Activated CD4-positive, CD25-positive, alpha-beta regulatory T cell treated with anti-CD3 and anti-CD28 coated beads, Interleukin-2, amount 50 U/mL, for 24 hours (primary cell): ENCODE data around the gene STAP2.

Experiments used
- ATAC-seq, 2 donors: fragments of 150-1000 bp; cut with Tn5 transposase; one replicate each; pipeline ENCODE4 v1.10.0; 2021; ENCODE audit warnings: mild to moderate bottlenecking in 1 of 2, moderate library complexity in 1 of 2

STAP2 gene

GRCh38 chr19:4338441-4339355 is at the start of gene STAP2:
STAP2 (minus strand) TSS chr19:4338827; CDS start chr19:4338753, 74 bp downstream.
- no peak for ATAC-seq

GRCh38 chr19:4386041-4386782 is 47.6 kb upstream of the STAP2 start:
- ATAC-seq, result no peak

- ATAC-seq, result no peak
Measured at GRCh38 chr19:4385291-4386040, 46.8 kb upstream of the STAP2 start.

GRCh38 chr19:4380254-4380727 is 41.7 kb upstream of the STAP2 start:
- ATAC-seq, result peak; percentile 30 to 61

- peak; percentile 84 for ATAC-seq
Measured at GRCh38 chr19:4379383-4380253, 41.0 kb upstream of the STAP2 start.

- ATAC-seq, result no peak
Measured at GRCh38 chr19:4378886-4379285, 40.3 kb upstream of the STAP2 start.

- no peak for ATAC-seq
Measured at GRCh38 chr19:4376991-4377781, 38.6 kb upstream of the STAP2 start.

- ATAC-seq, result no peak
Measured at GRCh38 chr19:4376671-4376990, 38.0 kb upstream of the STAP2 start.

- no peak for ATAC-seq
Measured at GRCh38 chr19:4376028-4376670, 37.5 kb upstream of the STAP2 start.

GRCh38 chr19:4375164-4376027 is 36.8 kb upstream of the STAP2 start:
- ATAC-seq, result no peak

GRCh38 chr19:4374498-4375163 is 36.0 kb upstream of the STAP2 start:
- ATAC-seq, result no peak

GRCh38 chr19:4373601-4374497 is 35.2 kb upstream of the STAP2 start:
- no peak for ATAC-seq

- no peak for ATAC-seq
Measured at GRCh38 chr19:4373013-4373367, 34.4 kb upstream of the STAP2 start.

- no peak for ATAC-seq
Measured at GRCh38 chr19:4372165-4373012, 33.8 kb upstream of the STAP2 start.

GRCh38 chr19:4371247-4372164 is 32.9 kb upstream of the STAP2 start:
- no peak for ATAC-seq
